HG02885 (cell line): Measurements from ENCODE around the gene PWWP2B.

Source experiments
- ATAC-seq: cut with Tn5 transposase; IDR thresholded peaks from one replicate; pipeline ENCODE4 v1.9.1; 2021; ENCODE audit warnings: mild to moderate bottlenecking; ENCODE audit not compliant: unreplicated experiment, poor library complexity

The PWWP2B gene

GRCh38 chr10:132441818-132442524, 45.0 kb downstream of the PWWP2B start:
- ATAC-seq: no peak

- no peak for ATAC-seq
Measured at GRCh38 chr10:132442636-132443035, 45.6 kb downstream of the PWWP2B start.

GRCh38 chr10:132443605-132443982, 46.6 kb downstream of the PWWP2B start:
- ATAC-seq: no peak

- no peak for ATAC-seq
Measured at GRCh38 chr10:132443983-132444876, 47.2 kb downstream of the PWWP2B start.

GRCh38 chr10:132444877-132445351, 47.9 kb downstream of the PWWP2B start:
- no peak for ATAC-seq

- no peak for ATAC-seq
Measured at GRCh38 chr10:132445516-132446194, 48.7 kb downstream of the PWWP2B start.

GRCh38 chr10:132446195-132446581, 49.2 kb downstream of the PWWP2B start:
- no peak for ATAC-seq

- ATAC-seq: no peak
Measured at GRCh38 chr10:132446661-132447445, 49.9 kb downstream of the PWWP2B start.

- no peak for ATAC-seq
Measured at GRCh38 chr10:132447446-132448247, 50.6 kb downstream of the PWWP2B start.

- ATAC-seq: no peak
Measured at GRCh38 chr10:132448248-132448731, 51.3 kb downstream of the PWWP2B start.

GRCh38 chr10:132449051-132449810, 52.2 kb downstream of the PWWP2B start:
- no peak for ATAC-seq

GRCh38 chr10:132449811-132450181, 52.8 kb downstream of the PWWP2B start:
- no peak for ATAC-seq

- ATAC-seq: no peak
Measured at GRCh38 chr10:132450466-132450824, 53.4 kb downstream of the PWWP2B start.

GRCh38 chr10:132450825-132451505, 54.0 kb downstream of the PWWP2B start:
- ATAC-seq: no peak

- no peak for ATAC-seq
Measured at GRCh38 chr10:132451506-132452215, 54.7 kb downstream of the PWWP2B start.

- ATAC-seq: no peak
Measured at GRCh38 chr10:132452216-132452650, 55.2 kb downstream of the PWWP2B start.
